Lower leg skin (tissue), 3 donors: ENCODE measurements around the gene TBRG4.

Experiments
- CTCF ChIP-seq, 3 donors: fragments of 450-650 bp; IDR thresholded peaks; one replicate each; pipeline ENCODE4 v1.5.1; 2016; ENCODE audit warnings: antibody characterized with exemption in 3 of 3, mild to moderate bottlenecking in 3 of 3, moderate library complexity in 2 of 3
- POLR2A ChIP-seq, 2 donors: fragments of 450-650 bp; IDR thresholded peaks; one replicate each; pipeline ENCODE4 v1.6.1; 2016 to 2017; ENCODE audit warnings: antibody characterized with exemption in 2 of 2, mild to moderate bottlenecking in 1 of 2, moderate library complexity in 1 of 2

- no peak for TF ChIP-seq CTCF (IDR thresholded peaks at IDR 0.05)
- TF ChIP-seq POLR2A (IDR thresholded peaks at IDR 0.05): no peak
These were observed 14.7 kb upstream of the TBRG4 start for GRCh38 chr7:45126201-45126600.
